NCI-H82 treated with DMSO at 0.1 percent for 48 hours (cell line): ENCODE results near the gene ESPNL.
"Not testable (repeated sequence)": the region's sequence is repeated elsewhere in the genome, so short reads cannot be mapped to it uniquely, and the experiment has no call there.

Source experiments
- DNase-seq: peaks from one replicate; lab custom pipeline; 2025; ENCODE audit not compliant: unreplicated experiment; lab: John Stamatoyannopoulos, UW

The ESPNL gene

GRCh38 chr2:238168196-238169047, 68.3 kb downstream of the ESPNL start:
- no peak for DNase-seq

GRCh38 chr2:238169048-238169707, 69.0 kb downstream of the ESPNL start:
- no peak for DNase-seq

GRCh38 chr2:238169708-238170251, 69.6 kb downstream of the ESPNL start:
- DNase-seq: no peak

- no peak for DNase-seq
Observed at GRCh38 chr2:238170386-238171071, 70.4 kb downstream of the ESPNL start.

GRCh38 chr2:238171072-238171431, 70.9 kb downstream of the ESPNL start:
- not testable (repeated sequence) for DNase-seq

- DNase-seq: no peak
Observed at GRCh38 chr2:238171575-238172187, 71.5 kb downstream of the ESPNL start.

- no peak for DNase-seq
Observed at GRCh38 chr2:238172439-238172838, 72.3 kb downstream of the ESPNL start.

GRCh38 chr2:238173692-238174091, 73.6 kb downstream of the ESPNL start:
- DNase-seq: no peak

GRCh38 chr2:238174291-238174690, 74.2 kb downstream of the ESPNL start:
- no peak for DNase-seq

GRCh38 chr2:238174701-238175100, 74.6 kb downstream of the ESPNL start:
- no peak for DNase-seq

GRCh38 chr2:238176613-238177012, 76.5 kb downstream of the ESPNL start:
- DNase-seq: no peak

- no peak for DNase-seq
Observed at GRCh38 chr2:238180554-238180953, 80.4 kb downstream of the ESPNL start.

GRCh38 chr2:238182362-238182761, 82.2 kb downstream of the ESPNL start:
- DNase-seq: no peak
